ENCODE results near the gene SBF2. TPM values are rescaled to one million over a fixed set of nuclear protein-coding genes. Genes with fewer than 3 reads are reported as not detected.

The SBF2 gene
- polyA plus RNA-seq, 1 donor (not counting 4 experiments of a cell fraction or from before 2014, with no cell fraction given): 24.5 TPM

GRCh38 chr11:10211470-10211869, 82.5 kb downstream of the SBF2 start:
- TF ChIP-seq CTCF (optimal IDR thresholded peaks at IDR 0.05 in 1 of 3, IDR thresholded peaks at IDR 0.05 in 1 of 3, conservative IDR thresholded peaks at IDR 0.05 in 1 of 3; ENCODE audit: extremely low read depth in 1 of 3, insufficient read depth in 2 of 3, low read length in 3 of 3) (no peak), EZH2 (IDR thresholded peaks at IDR 0.05; ENCODE audit: low read length) (no peak)
- Histone ChIP-seq H3K27ac (ENCODE audit: control insufficient read depth, insufficient read depth, low read length) (no peak overlapping the region), H3K4me2 (ENCODE audit: control insufficient read depth, extremely low read depth, insufficient read depth, low read depth, low read length) (no peak overlapping the region), H3K4me1 (ENCODE audit: control insufficient read depth, extremely low read depth, insufficient read depth, low read length) (no peaks in the 10 kb centered on the region), H3K27me3 (ENCODE audit: control insufficient read depth, extremely low read depth, insufficient read depth, low read length) (no peaks in the 10 kb centered on the region), H3K9me1 (ENCODE audit: control insufficient read depth, extremely low read depth, insufficient read depth, low read length) (no peaks in the 10 kb centered on the region), H3K4me3 (ENCODE audit: control insufficient read depth in 2 of 3, extremely low read depth in 1 of 3, insufficient read depth in 2 of 3, low read depth in 1 of 3, low read length in 3 of 3) (no peak overlapping the region), H3K9ac (ENCODE audit: control insufficient read depth, extremely low read depth, insufficient read depth, low read length) (no peak overlapping the region), H3K9me3 (ENCODE audit: control insufficient read depth, low read depth, low read length) (no peaks in the 10 kb centered on the region), H3K79me2 (ENCODE audit: control insufficient read depth, insufficient read depth, low read length) (peaks cover 8% of the 10 kb centered on the region), H2AFZ (ENCODE audit: control insufficient read depth, low read length) (no peak overlapping the region), H3K36me3 (ENCODE audit: control insufficient read depth in 2 of 2, extremely low read depth in 1 of 2, insufficient read depth in 2 of 2, low read length in 2 of 2) (no peaks in the 10 kb centered on the region), H4K20me1 (ENCODE audit: control insufficient read depth, extremely low read depth, insufficient read depth, low read length) (no peaks in the 10 kb centered on the region)
- FAIRE-seq (no peak), DNase-seq (ENCODE audit: low read depth, low spot score) (no peak)
- dilution Hi-C loops (cut with MboI; ENCODE audit: extremely low pct_ligation_motif_present, low sequenced_read_pairs): no loop called here

GRCh38 chr11:10209326-10209725, 84.7 kb downstream of the SBF2 start:
- Histone ChIP-seq H2AFZ (ENCODE audit: control insufficient read depth, low read length) (no peak overlapping the region), H4K20me1 (ENCODE audit: control insufficient read depth, extremely low read depth, insufficient read depth, low read length) (no peaks in the 10 kb centered on the region), H3K36me3 (ENCODE audit: control insufficient read depth in 2 of 2, extremely low read depth in 1 of 2, insufficient read depth in 2 of 2, low read length in 2 of 2) (no peaks in the 10 kb centered on the region), H3K79me2 (ENCODE audit: control insufficient read depth, insufficient read depth, low read length) (peaks cover 25% of the 10 kb centered on the region), H3K4me1 (ENCODE audit: control insufficient read depth, extremely low read depth, insufficient read depth, low read length) (no peaks in the 10 kb centered on the region), H3K27ac (ENCODE audit: control insufficient read depth, insufficient read depth, low read length) (no peak overlapping the region), H3K9me1 (ENCODE audit: control insufficient read depth, extremely low read depth, insufficient read depth, low read length) (no peaks in the 10 kb centered on the region), H3K27me3 (ENCODE audit: control insufficient read depth, extremely low read depth, insufficient read depth, low read length) (no peaks in the 10 kb centered on the region), H3K4me3 (ENCODE audit: control insufficient read depth in 2 of 3, extremely low read depth in 1 of 3, insufficient read depth in 2 of 3, low read depth in 1 of 3, low read length in 3 of 3) (no peak overlapping the region), H3K9me3 (ENCODE audit: control insufficient read depth, low read depth, low read length) (peaks cover 2% of the 10 kb centered on the region), H3K9ac (ENCODE audit: control insufficient read depth, extremely low read depth, insufficient read depth, low read length) (no peak overlapping the region), H3K4me2 (ENCODE audit: control insufficient read depth, extremely low read depth, insufficient read depth, low read depth, low read length) (no peak overlapping the region)
- dilution Hi-C loops (cut with MboI; ENCODE audit: extremely low pct_ligation_motif_present, low sequenced_read_pairs): no loop called here
- FAIRE-seq (no peak), DNase-seq (ENCODE audit: low read depth, low spot score) (no peak)
- TF ChIP-seq CTCF (optimal IDR thresholded peaks at IDR 0.05 in 1 of 3, IDR thresholded peaks at IDR 0.05 in 1 of 3, conservative IDR thresholded peaks at IDR 0.05 in 1 of 3; ENCODE audit: extremely low read depth in 1 of 3, insufficient read depth in 2 of 3, low read length in 3 of 3) (no peak), EZH2 (IDR thresholded peaks at IDR 0.05; ENCODE audit: low read length) (no peak)

All from keratinocyte (primary cell).